B cell (primary cell): Measurements from ENCODE around the gene ZNF296.

Experiments used
- EZH2 ChIP-seq: IDR thresholded peaks from 2 replicates; pipeline ENCODE4 v1.6.1; 2012; ENCODE audit warnings: borderline replicate concordance, low read depth, mild to moderate bottlenecking, moderate library complexity, low read length; ENCODE audit not compliant: insufficient read depth, poor library complexity, severe bottlenecking
- TF ChIP-seq, protein P1 (sequence below): fragments of 200-600 bp; IDR thresholded peaks from one replicate; pipeline ENCODE4 v1.8.0; 2022; ENCODE audit warnings: antibody characterized with exemption, mild to moderate bottlenecking

DNA sequence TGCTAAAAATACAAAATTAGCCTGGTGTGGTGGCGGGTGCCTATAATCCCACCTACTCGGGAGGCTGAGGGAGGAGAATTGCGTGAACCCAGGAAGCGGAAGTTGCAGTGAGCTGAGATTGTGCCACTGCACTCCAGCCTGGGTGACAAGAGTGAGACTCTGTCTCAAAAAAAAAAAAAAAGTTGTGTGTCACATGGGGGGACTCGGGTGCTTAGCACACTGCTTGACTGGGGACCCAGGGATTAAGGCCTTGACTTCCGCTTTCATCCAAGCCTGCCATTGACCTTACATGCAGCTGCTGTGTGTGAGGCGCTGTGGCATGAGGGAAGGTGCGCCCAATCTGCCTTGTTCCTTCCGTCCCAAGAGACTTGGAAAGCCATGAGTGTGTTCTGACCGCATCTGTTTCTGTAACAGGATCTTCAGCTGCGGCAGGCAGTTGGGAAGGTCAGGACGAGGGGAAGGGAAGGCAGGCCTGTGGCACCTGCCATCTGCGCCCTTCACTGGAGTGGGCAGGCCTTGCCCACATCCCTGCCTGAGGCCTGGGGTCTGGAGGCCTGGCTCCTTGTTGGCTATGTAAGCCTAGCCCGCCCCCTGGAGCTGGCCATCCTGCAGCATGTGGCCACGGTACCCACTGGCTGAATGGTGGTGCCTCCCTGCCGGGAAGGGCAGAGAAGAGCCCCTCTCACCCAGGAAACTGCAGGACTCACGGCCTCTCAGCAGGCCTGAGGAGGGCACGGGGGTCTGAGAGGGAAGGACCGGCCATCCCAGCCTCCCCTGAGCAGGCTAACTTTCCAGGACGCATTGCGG lies 39.7 kb upstream of the ZNF296 start:
- TF ChIP-seq, protein P1, sequence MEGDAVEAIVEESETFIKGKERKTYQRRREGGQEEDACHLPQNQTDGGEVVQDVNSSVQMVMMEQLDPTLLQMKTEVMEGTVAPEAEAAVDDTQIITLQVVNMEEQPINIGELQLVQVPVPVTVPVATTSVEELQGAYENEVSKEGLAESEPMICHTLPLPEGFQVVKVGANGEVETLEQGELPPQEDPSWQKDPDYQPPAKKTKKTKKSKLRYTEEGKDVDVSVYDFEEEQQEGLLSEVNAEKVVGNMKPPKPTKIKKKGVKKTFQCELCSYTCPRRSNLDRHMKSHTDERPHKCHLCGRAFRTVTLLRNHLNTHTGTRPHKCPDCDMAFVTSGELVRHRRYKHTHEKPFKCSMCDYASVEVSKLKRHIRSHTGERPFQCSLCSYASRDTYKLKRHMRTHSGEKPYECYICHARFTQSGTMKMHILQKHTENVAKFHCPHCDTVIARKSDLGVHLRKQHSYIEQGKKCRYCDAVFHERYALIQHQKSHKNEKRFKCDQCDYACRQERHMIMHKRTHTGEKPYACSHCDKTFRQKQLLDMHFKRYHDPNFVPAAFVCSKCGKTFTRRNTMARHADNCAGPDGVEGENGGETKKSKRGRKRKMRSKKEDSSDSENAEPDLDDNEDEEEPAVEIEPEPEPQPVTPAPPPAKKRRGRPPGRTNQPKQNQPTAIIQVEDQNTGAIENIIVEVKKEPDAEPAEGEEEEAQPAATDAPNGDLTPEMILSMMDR: no peak
- TF ChIP-seq EZH2: no peak
